ENCODE results near the gene PRG3. TPM values are rescaled to one million over a fixed set of nuclear protein-coding genes. Genes with fewer than 3 reads are reported as not detected.
"Not testable (repeated sequence)": the region's sequence is repeated elsewhere in the genome, so short reads cannot be mapped to it uniquely, and the experiment has no call there.

PRG3 gene
- total RNA-seq, 1 experiment from 2014 or later = not detected

- no peaks in the 10 kb centered on the region for H3K9me2 ChIP-seq (ENCODE audit: insufficient read depth)
- H3K79me2 ChIP-seq (ENCODE audit: insufficient read depth, low read length) = no peaks in the 10 kb centered on the region
- H2AFZ ChIP-seq (ENCODE audit: low read depth, low read length, poor library complexity, severe bottlenecking) = no peak overlapping the region
- H3K27ac ChIP-seq (ENCODE audit: low read depth, low read length) = no peak overlapping the region
- no peaks in the 10 kb centered on the region for H3K36me3 ChIP-seq (ENCODE audit: control insufficient read depth in 1 of 2, insufficient read depth in 2 of 2, low read length in 2 of 2)
- no peaks in the 10 kb centered on the region for H4K20me1 ChIP-seq (ENCODE audit: insufficient read depth)
- H3K9me3 ChIP-seq (ENCODE audit: control insufficient read depth in 1 of 2, insufficient read depth in 1 of 2, low read depth in 1 of 2, low read length in 2 of 2) = no peaks in the 10 kb centered on the region
- BruUV-seq (replicated peaks) = no TSS peak
- H3K9ac ChIP-seq (ENCODE audit: low read length) = no peak overlapping the region
- ATAC-seq (no peak), DNase-seq (ENCODE audit: low read depth, low spot score) (no peak)
- POLR2A ChIA-PET = no interaction called here
- 0 out of 2 replicates have a peak, but pooled peaks cover 5% of the 10 kb centered on the region for H3K27me3 ChIP-seq (ENCODE audit: insufficient read depth, low read length)
- TF ChIP-seq FOSL1 (IDR thresholded peaks at IDR 0.05; ENCODE audit: low read depth) (no peak), SRF (IDR thresholded peaks at IDR 0.05; ENCODE audit: low read depth) (no peak), ZFX (IDR thresholded peaks at IDR 0.05) (no peak), TCF7L2 (IDR thresholded peaks at IDR 0.05; ENCODE audit: borderline replicate concordance, extremely low read depth, insufficient read depth, insufficient read length) (no peak), EZH2phosphoT487 (IDR thresholded peaks at IDR 0.05; ENCODE audit: borderline replicate concordance) (no peak)
- no peaks in the 10 kb centered on the region for H3K4me1 ChIP-seq (ENCODE audit: control insufficient read depth in 1 of 2, insufficient read depth in 2 of 2, low read length in 2 of 2)
- CTCF ChIA-PET = interaction anchor here (1.6 kb wide), 1 partner anchor 12 kb away, joined by 3 read pairs; no protein-coding TSS in a partner anchor
- RAD21 ChIA-PET (ENCODE audit: low non-redundant PET in 1 of 2, low total read pairs in 2 of 2, uncharacterized antibody in 2 of 2, unreplicated experiment in 2 of 2) = no interaction called here
- H3K4me2 ChIP-seq (ENCODE audit: low read length) = no peak overlapping the region
- no peak overlapping the region for H3K4me3 ChIP-seq (replicated peaks in 1 of 2; ENCODE audit: low read depth in 1 of 2, low read length in 2 of 2)
- intact Hi-C loops (cut with micrococcal nuclease) = no loop called here
Observed at GRCh38 chr11:57361926-57362325, 19.0 kb downstream of the PRG3 start.

GRCh38 chr11:57361420-57361819 lies 19.5 kb downstream of the PRG3 start:
- H3K79me2 ChIP-seq (ENCODE audit: insufficient read depth, low read length); H3K27ac ChIP-seq (ENCODE audit: low read depth, low read length); intact Hi-C loops (cut with micrococcal nuclease); H3K9ac ChIP-seq (ENCODE audit: low read length); H2AFZ ChIP-seq (ENCODE audit: low read depth, low read length, poor library complexity, severe bottlenecking); H3K4me3 ChIP-seq (replicated peaks in 1 of 2; ENCODE audit: low read depth in 1 of 2, low read length in 2 of 2); H3K36me3 ChIP-seq (ENCODE audit: control insufficient read depth in 1 of 2, insufficient read depth in 2 of 2, low read length in 2 of 2); H3K4me1 ChIP-seq (ENCODE audit: control insufficient read depth in 1 of 2, insufficient read depth in 2 of 2, low read length in 2 of 2); H3K27me3 ChIP-seq (ENCODE audit: insufficient read depth, low read length); RAD21 ChIA-PET (ENCODE audit: low non-redundant PET in 1 of 2, low total read pairs in 2 of 2, uncharacterized antibody in 2 of 2, unreplicated experiment in 2 of 2); H3K9me2 ChIP-seq (ENCODE audit: insufficient read depth); H3K9me3 ChIP-seq (ENCODE audit: control insufficient read depth in 1 of 2, insufficient read depth in 1 of 2, low read depth in 1 of 2, low read length in 2 of 2); BruUV-seq (replicated peaks); DNase-seq (ENCODE audit: low read depth, low spot score); H3K4me2 ChIP-seq (ENCODE audit: low read length); H4K20me1 ChIP-seq (ENCODE audit: insufficient read depth); ATAC-seq: not testable (repeated sequence)
- ChIA-PET CTCF (interaction anchor here (1.6 kb wide), 1 partner anchor 11 kb away, joined by 3 read pairs; no protein-coding TSS in a partner anchor), POLR2A (interaction anchor here (1.5 kb wide), 1 partner anchor 9 kb away, joined by 3 read pairs; no protein-coding TSS in a partner anchor)
